NOMO-1 (cell line): Measurements from ENCODE around the gene ZSCAN23.
"Not testable (repeated sequence)": the region's sequence is repeated elsewhere in the genome, so short reads cannot be mapped to it uniquely, and the experiment has no call there.

ENCODE experiments used
- DNase-seq, 2 experiments: peaks; one replicate each; lab custom pipeline; 2025; ENCODE audit not compliant: unreplicated experiment in 2 of 2; lab: John Stamatoyannopoulos, UW

The ZSCAN23 gene

GRCh38 chr6:28443112-28443773, at the start of gene ZSCAN23:
Gene ZSCAN23, minus strand, starts transcription at chr6:28443491. Its CDS starts 7,225 bp downstream, at chr6:28436266.
- no peak for DNase-seq

- no peak for DNase-seq
Measured at GRCh38 chr6:28491984-28492317, 48.7 kb upstream of the ZSCAN23 start.

GRCh38 chr6:28490205-28490890, 47.1 kb upstream of the ZSCAN23 start:
- DNase-seq = no peak

GRCh38 chr6:28489366-28490204, 46.3 kb upstream of the ZSCAN23 start:
- DNase-seq = peak; percentile 69 to 79

GRCh38 chr6:28488916-28489365, 45.6 kb upstream of the ZSCAN23 start:
- DNase-seq = peak; percentile 5 to 52

GRCh38 chr6:28486988-28487742, 43.9 kb upstream of the ZSCAN23 start:
- no peak for DNase-seq

- DNase-seq = no peak
Measured at GRCh38 chr6:28486533-28486932, 43.2 kb upstream of the ZSCAN23 start.

- no peak for DNase-seq
Measured at GRCh38 chr6:28485482-28485881, 42.2 kb upstream of the ZSCAN23 start.

- DNase-seq = no peak
Measured at GRCh38 chr6:28480253-28480932, 37.1 kb upstream of the ZSCAN23 start.

- no peak for DNase-seq
Measured at GRCh38 chr6:28478518-28478917, 35.2 kb upstream of the ZSCAN23 start.

GRCh38 chr6:28474441-28475219, 31.3 kb upstream of the ZSCAN23 start:
- peak; percentile 18 to 32 for DNase-seq

GRCh38 chr6:28469153-28469745, 26.0 kb upstream of the ZSCAN23 start:
- DNase-seq = not testable (repeated sequence)

GRCh38 chr6:28468056-28468455, 24.8 kb upstream of the ZSCAN23 start:
- DNase-seq = no peak

GRCh38 chr6:28462401-28462800, 19.1 kb upstream of the ZSCAN23 start:
- DNase-seq = no peak

GRCh38 chr6:28458568-28458967, 15.3 kb upstream of the ZSCAN23 start:
- DNase-seq = no peak

GRCh38 chr6:28449056-28449455, 5.8 kb upstream of the ZSCAN23 start:
- no peak for DNase-seq

GRCh38 chr6:28447512-28447906, 4.2 kb upstream of the ZSCAN23 start:
- not testable (repeated sequence) for DNase-seq

GRCh38 chr6:28446818-28447511, 3.7 kb upstream of the ZSCAN23 start:
- peak in 1 of 2 experiments; percentile 2 for DNase-seq
